Peyer's patch (tissue), 4 donors: Measurements from ENCODE around the gene C10orf67. TPM values are rescaled to one million over a fixed set of nuclear protein-coding genes. Genes with fewer than 3 reads are reported as not detected.

Source experiments
- DNase-seq, 3 donors: peaks; one replicate each; pipeline ENCODE4 v3.0.0-alpha.2; 2017 to 2019
- H3K27ac ChIP-seq, 4 donors: fragments of 200-600 bp; sonication (generic); one replicate each; pipeline ENCODE4 v1.5.1; 2016 to 2019
- H3K27me3 ChIP-seq, 2 donors: fragments of 200-600 bp; sonication (generic); one replicate each; pipeline ENCODE4 v1.5.1; 2019
- H3K36me3 ChIP-seq, 3 donors: fragments of 200-600 bp; sonication (generic); one replicate each; pipeline ENCODE4 v1.5.1; 2016 to 2019
- H3K4me1 ChIP-seq, 4 donors: fragments of 200-600 bp; sonication (generic); one replicate each; pipeline ENCODE4 v1.5.1; 2016 to 2019
- H3K4me3 ChIP-seq, 4 donors: fragments of 200-600 bp; sonication (generic); 1 replicate in 3 of 4; 2 replicates in 1 of 4; pipeline ENCODE4 v1.5.1; 2016 to 2019; ENCODE audit warnings: mild to moderate bottlenecking in 1 of 4
- H3K9me3 ChIP-seq, 4 donors: fragments of 200-600 bp; sonication (generic); one replicate each; pipeline ENCODE4 v1.5.1; 2016 to 2019; ENCODE audit warnings: mild to moderate bottlenecking in 1 of 4
- POLR2A ChIP-seq, 2 donors: fragments of 450-650 bp; IDR thresholded peaks; one replicate each; pipeline ENCODE4 v1.5.1; 2017; ENCODE audit warnings: antibody characterized with exemption in 2 of 2, mild to moderate bottlenecking in 2 of 2, moderate library complexity in 2 of 2
- total RNA-seq, 4 donors: library from RNA; depleted of rRNA; stranded (reverse); fragments of >200 nt; gene quantifications; one replicate each; pipeline ENCODE4 v1.1.0, GENCODE V29; 2016
- TF ChIP-seq, protein P1 (sequence below), 6 experiments: fragments of 450-650 bp in 4 of 6; fragments of 200-600 bp in 2 of 6; sonication (generic) in 1 of 6; IDR thresholded peaks; one replicate each; pipeline ENCODE4 v1.5.1; 2017 to 2019; ENCODE audit warnings: antibody characterized with exemption in 6 of 6, mild to moderate bottlenecking in 3 of 6, moderate library complexity in 1 of 6

Gene C10orf67
- total RNA-seq, 4 donors from 2014 or later: 1.2 TPM; not detected in 3

DNA sequence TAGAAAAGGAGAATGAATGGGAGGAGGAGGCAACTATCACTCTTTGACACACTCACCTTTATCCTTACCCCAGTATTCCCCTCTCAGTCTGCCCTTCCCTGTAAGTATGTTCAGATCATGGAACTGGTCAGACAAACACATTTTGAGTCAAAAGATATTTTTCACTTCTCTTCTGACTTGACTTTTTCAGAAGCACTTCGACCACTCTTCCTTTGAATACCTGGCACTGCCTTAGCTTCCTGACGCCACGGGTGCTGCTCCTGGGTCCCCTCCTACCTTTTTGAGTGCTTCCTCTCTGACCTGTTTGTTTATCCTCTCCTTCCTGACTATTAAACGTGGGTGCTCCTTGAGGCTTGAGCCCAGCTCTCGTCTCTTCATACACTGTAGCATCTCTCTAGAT is 19.8 kb upstream of the C10orf67 start:
- Histone ChIP-seq H3K4me1 (peaks cover 0 to 9% (median 0%) of the 10 kb centered on the region in 4 donors), H3K27me3 (no peaks in the 10 kb centered on the region), H3K4me3 (no peak overlapping the region), H3K36me3 (no peaks in the 10 kb centered on the region), H3K9me3 (no peaks in the 10 kb centered on the region), H3K27ac (no peak overlapping the region)
- no peak for DNase-seq
- TF ChIP-seq POLR2A (IDR thresholded peaks at IDR 0.05): no peak
- TF ChIP-seq, protein P1, sequence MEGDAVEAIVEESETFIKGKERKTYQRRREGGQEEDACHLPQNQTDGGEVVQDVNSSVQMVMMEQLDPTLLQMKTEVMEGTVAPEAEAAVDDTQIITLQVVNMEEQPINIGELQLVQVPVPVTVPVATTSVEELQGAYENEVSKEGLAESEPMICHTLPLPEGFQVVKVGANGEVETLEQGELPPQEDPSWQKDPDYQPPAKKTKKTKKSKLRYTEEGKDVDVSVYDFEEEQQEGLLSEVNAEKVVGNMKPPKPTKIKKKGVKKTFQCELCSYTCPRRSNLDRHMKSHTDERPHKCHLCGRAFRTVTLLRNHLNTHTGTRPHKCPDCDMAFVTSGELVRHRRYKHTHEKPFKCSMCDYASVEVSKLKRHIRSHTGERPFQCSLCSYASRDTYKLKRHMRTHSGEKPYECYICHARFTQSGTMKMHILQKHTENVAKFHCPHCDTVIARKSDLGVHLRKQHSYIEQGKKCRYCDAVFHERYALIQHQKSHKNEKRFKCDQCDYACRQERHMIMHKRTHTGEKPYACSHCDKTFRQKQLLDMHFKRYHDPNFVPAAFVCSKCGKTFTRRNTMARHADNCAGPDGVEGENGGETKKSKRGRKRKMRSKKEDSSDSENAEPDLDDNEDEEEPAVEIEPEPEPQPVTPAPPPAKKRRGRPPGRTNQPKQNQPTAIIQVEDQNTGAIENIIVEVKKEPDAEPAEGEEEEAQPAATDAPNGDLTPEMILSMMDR (IDR thresholded peaks at IDR 0.05): no peak

DNA sequence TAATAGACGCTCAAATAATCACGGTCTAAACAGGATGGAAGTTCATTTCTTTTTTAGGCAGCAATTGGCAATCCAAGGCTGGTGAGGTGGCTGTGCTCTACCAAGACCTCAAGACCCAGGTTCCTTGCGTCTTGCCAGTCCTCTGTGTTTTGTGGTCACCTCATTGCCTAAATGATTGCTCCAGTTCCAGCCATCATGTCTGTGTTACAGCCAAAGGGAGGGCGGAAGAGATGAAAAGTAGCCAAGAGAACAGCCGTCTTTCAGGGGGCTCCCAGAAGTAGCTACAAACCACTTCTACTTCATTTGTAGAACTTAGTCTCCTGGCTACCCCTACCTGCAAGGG is 19.2 kb upstream of the C10orf67 start:
- no peak for TF ChIP-seq POLR2A (IDR thresholded peaks at IDR 0.05)
- TF ChIP-seq, protein P1 (IDR thresholded peaks at IDR 0.05): no peak
- no peaks in the 10 kb centered on the region for H3K27me3 ChIP-seq
- H3K4me1 ChIP-seq: peaks cover 0 to 4% (median 0%) of the 10 kb centered on the region in 4 donors

DNA sequence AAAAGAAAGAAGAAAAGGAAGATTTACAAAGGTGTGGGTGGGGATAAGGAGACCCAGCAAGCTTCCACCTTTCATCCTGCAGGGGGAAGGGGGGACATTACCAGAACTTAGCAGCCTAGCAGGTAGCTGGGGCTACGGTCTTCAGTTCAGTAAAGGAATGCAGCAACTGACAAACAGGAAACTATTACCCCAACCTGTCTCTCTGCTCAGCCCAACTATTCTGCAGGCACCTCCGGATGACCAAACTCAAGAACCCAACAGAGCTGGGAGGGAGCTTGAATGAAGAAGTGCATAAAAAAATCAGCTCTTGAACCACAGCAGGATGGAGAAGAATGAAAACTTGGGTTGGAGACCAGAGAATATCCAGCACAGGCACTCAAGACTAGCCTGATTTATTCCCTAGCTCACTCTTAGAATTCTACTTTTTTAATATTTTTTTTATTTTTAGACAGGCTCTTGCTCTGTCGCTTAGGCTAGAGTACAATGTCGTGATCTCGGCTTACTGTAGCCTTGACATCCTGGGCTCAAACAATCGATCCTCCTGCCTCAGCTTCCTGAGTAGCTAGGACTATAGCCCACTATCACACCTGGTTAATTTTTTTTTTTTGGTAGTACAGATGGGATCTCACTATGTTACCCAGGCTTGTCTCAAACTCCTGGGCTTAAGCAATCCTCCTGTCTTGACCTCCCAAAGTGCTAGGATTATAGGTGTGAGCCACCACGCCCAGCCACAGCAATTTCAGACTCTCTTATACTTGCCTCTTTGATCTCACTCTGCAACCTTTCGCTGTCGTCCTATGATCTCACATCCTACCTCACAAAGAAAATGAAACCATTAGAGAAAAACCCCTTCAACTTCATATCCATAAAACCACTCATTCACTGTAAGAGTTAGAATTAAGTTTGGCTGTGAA is 18.5 kb upstream of the C10orf67 start:
- Histone ChIP-seq H3K4me1 (peaks cover 0 to under 1% (median 0%) of the 10 kb centered on the region in 4 donors), H3K36me3 (no peaks in the 10 kb centered on the region), H3K4me3 (no peak overlapping the region), H3K27ac (no peak overlapping the region), H3K27me3 (no peaks in the 10 kb centered on the region), H3K9me3 (no peaks in the 10 kb centered on the region)
- peak in 1 of 3 donors; percentile 18 for DNase-seq
- TF ChIP-seq POLR2A (IDR thresholded peaks at IDR 0.05): no peak
- TF ChIP-seq, protein P1 (IDR thresholded peaks at IDR 0.05): no peak

More for the DNA sequence above, 19.2 kb upstream of the C10orf67 start:
- Histone ChIP-seq H3K36me3 (no peaks in the 10 kb centered on the region), H3K9me3 (no peaks in the 10 kb centered on the region), H3K4me3 (no peak overlapping the region), H3K27ac (no peak overlapping the region)
- DNase-seq: no peak

DNA sequence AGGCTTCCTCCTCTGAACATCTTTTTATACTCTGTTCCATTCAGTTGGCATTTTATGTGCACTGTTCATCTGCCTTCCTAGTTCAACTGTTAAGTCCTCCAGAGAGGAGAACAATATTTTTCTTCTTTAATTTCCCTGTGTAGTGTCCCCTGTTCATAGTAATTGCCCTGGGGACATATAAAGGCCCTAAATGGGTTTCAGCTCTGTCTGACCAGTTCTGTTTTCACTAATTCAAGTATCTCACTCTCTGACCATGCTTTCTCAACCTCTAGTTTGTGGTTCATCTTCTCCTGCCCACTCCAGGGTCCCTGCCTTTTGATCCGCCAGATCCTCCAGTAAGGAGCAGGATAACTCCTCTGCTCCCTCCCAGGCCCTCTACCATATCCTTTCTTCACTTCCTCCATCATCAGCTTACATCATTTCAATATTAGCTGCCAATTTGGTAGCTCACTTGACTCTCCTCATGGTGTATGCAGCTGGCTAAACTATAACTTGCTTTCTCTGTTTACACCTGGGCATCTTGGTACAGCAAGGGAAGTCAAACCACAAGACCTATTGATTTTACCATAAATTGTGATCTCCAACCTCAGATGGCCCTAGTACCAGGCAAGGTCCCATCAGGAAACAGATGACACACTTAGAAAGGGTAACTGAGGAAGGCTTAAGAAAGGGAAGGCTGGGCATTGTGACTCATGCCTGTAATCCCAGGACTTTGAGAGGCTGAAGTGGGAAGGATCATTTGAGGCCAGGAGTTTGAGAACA is 17.7 kb upstream of the C10orf67 start:
- Histone ChIP-seq H3K4me3 (no peak overlapping the region), H3K27ac (no peak overlapping the region), H3K36me3 (no peaks in the 10 kb centered on the region), H3K9me3 (no peaks in the 10 kb centered on the region), H3K4me1 (no peaks in the 10 kb centered on the region), H3K27me3 (no peaks in the 10 kb centered on the region)
- TF ChIP-seq, protein P1 (IDR thresholded peaks at IDR 0.05): no peak
- TF ChIP-seq POLR2A (IDR thresholded peaks at IDR 0.05): no peak
- DNase-seq: no peak

DNA sequence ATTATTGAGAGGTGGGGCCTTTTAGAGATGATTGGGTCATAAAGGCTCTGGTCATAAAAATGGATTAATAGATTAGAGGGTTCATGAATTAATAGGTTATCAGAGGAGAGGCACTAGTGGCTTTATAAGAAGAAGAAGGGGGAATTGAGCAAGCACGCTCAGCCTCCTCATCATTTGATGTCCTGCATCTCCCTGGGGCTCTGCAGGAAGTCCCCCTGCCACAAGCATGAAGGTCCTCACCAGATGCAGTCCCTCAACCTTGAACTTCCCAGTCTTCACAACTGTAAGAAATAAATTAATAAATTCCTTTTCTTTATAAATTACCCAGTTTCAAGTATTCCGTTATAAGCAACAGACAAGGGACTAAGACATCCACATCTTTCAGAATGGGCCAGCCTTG is 17.1 kb upstream of the C10orf67 start:
- no peaks in the 10 kb centered on the region for H3K27me3 ChIP-seq
- H3K4me3 ChIP-seq: no peak overlapping the region
- no peak overlapping the region for H3K27ac ChIP-seq
- H3K4me1 ChIP-seq: no peaks in the 10 kb centered on the region
- no peak for TF ChIP-seq POLR2A (IDR thresholded peaks at IDR 0.05)
- TF ChIP-seq, protein P1 (IDR thresholded peaks at IDR 0.05): no peak
- H3K9me3 ChIP-seq: no peaks in the 10 kb centered on the region
- DNase-seq: no peak
- H3K36me3 ChIP-seq: no peaks in the 10 kb centered on the region
